HG03432 (cell line): Measurements from ENCODE around the gene SCAPER.

ENCODE experiments used
- ATAC-seq: cut with Tn5 transposase; IDR thresholded peaks from one replicate; pipeline ENCODE4 v1.9.1; 2021; ENCODE audit warnings: mild to moderate bottlenecking, moderate library complexity; ENCODE audit not compliant: unreplicated experiment

SCAPER gene

DNA sequence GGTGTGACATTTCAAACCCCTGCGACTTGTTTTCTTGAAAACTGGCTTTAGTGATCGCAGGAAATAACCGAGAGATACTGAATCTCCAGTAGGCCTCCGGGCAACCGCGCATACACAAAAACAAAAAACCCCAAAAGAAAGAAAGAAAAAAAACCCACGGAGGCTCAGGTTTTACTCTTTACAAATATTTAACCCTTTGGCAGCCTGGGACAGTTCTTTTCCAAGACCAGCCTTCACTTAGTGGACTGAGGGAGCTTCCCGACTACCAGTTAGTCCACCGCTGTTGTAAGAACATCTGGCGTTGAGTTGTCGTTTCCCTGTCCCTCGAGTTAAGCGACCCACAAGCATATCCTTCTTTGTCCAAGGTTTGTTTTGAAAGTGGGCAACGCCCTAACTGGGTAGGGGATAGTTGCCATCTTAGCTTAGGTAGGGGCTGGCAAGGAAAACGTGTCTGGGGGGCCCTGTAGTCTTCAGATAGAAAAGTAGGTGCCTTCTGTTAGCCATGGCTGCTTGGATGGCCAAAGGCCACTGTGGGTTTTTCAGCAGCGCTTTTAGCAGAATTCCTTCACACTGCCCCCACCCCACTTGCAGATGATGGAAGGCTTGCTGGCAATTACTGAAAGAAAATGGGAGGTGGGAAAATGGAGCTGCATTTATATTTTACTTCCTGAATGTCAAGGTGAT is 561.7 kb downstream of the SCAPER start:
- ATAC-seq: no peak

DNA sequence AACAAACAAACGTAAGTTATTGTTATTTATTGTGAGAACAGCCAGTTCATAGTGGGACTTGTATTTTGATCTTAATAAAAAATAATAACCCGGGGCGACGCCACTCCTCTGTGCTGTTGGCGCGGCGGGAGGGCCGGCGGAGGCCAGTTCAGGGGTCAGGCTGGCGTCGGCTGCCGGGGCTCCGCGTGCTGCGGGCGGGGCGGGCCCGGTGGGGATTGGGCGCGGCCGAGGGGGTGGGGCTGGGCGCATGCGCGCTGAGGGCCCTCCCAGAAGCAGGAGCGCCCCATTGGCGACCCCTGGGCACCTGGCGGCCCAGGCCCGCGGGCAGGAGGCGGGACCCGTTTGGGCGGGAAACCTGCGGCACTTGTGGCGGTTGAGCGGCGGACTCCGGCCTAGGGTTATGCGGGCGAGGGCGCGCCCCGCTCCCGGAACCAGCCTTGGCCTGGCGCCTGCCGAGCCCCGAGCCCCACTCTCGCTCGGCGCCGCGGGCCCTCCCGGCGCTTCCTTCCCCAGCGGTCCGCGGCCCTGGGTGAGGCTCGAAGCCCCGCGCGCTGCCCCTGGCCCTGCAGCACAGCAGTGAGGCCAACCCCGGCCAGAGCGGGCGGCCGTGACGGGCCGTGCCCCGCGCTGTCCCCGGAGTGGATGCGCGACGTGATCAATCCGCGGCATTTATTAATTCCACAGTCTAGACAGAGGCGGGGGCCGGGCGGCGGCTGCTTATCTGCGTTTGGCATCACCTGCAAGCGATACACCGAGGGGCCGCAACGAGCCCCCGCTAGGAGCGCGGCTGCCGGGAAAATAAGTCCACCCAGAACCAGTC is 562.5 kb downstream of the SCAPER start:
- ATAC-seq: no peak

DNA sequence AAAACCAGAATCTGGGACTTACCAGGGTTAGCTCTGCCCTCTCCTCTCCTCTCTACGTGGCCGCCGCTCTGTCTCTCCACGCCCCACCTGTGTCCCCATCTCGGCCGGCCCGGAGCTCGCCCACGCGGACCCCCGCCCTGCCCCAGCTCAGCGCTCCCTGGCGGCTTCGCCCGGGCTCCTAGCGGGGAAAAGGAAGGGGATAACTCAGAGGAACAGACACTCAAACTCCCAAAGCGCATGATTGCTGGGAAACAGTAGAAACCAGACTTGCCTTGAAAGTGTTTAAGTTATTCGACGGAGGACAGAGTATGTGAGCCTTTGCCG is 563.1 kb downstream of the SCAPER start:
- ATAC-seq: no peak

DNA sequence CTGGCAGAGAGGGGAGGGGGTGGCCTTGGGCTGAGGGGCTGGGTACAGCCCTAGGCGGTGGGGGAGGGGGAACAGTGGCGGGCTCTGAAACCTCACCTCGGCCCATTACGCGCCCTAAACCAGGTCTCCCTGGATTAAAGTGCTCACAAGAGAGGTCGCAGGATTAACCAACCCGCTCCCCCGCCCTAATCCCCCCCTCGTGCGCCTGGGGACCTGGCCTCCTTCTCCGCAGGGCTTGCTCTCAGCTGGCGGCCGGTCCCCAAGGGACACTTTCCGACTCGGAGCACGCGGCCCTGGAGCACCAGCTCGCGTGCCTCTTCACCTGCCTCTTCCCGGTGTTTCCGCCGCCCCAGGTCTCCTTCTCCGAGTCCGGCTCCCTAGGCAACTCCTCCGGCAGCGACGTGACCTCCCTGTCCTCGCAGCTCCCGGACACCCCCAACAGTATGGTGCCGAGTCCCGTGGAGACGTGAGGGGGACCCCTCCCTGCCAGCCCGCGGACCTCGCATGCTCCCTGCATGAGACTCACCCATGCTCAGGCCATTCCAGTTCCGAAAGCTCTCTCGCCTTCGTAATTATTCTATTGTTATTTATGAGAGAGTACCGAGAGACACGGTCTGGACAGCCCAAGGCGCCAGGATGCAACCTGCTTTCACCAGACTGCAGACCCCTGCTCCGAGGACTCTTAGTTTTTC is 563.6 kb downstream of the SCAPER start:
- no peak for ATAC-seq

DNA sequence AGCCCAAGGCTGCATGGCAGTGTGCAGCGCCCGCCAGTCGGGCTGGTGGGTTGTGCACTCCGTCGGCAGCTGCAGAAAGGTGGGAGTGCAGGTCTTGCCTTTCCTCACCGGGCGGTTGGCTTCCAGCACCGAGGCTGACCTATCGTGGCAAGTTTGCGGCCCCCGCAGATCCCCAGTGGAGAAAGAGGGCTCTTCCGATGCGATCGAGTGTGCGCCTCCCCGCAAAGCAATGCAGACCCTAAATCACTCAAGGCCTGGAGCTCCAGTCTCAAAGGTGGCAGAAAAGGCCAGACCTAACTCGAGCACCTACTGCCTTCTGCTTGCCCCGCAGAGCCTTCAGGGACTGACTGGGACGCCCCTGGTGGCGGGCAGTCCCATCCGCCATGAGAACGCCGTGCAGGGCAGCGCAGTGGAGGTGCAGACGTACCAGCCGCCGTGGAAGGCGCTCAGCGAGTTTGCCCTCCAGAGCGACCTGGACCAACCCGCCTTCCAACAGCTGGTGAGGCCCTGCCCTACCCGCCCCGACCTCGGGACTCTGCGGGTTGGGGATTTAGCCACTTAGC is 564.3 kb downstream of the SCAPER start:
- ATAC-seq: no peak

DNA sequence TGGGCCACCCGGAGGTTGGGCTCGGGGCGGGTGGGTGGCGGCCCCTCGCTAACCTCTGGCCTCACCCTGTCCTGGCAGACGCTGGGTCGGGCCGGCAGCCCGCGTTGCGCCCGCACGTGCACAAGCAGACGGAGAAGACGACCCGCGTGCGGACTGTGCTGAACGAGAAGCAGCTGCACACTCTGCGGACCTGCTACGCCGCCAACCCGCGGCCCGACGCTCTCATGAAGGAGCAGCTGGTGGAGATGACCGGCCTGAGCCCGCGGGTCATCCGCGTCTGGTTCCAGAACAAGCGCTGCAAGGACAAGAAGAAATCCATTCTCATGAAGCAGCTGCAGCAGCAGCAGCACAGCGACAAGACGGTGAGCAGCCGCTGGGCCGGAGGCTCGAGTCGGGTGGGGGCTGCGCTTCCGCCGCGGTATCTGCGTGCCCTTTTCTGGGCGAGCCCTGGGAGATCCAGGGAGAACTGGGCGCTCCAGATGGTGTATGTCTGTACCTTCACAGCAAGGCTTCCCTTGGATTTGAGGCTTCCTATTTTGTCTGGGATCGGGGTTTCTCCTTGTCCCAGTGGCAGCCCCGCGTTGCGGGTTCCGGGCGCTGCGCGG is 564.8 kb downstream of the SCAPER start:
- no peak for ATAC-seq

DNA sequence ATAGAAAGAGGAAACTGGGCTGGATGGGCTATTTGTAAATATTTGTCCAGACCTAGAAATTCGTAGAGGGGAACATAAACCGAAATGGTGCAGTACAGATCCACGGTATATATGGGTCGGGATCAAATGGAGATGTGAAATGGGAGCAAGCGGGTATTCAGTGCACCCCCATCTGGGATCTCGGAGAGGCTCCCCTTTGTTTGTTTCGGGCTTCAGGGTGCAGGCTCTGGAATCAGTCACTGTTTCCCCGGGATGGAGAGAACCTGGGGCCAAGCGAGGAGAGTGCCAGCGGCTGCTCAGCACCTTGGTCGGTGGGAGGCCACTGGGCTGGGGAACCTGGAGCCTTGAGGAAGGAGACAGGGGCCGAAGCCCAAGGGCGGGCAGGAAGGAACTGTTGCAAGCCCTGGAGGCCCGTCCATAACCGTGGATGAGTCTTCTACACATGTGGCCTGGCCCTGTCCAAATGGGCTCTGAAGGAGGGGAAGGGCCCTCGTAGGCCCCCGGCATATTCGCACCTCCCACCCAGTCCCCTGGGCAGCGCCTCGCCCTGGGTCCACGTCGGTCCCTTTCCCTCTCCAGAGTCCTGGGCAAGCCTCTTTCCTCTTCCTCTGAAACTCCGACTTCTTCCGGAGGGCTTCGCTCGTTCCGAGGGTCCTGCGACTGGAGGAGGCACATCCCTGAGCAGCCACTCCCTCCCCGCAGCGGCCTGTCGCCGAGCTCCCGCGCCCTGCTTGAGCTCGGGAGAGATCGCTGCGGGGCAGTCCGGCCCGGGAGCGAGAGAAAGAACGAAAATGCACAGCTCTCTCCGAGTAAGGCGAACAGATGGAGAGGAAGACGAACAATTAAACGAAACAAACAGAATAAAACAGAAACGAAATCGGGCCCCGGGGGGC is 565.6 kb downstream of the SCAPER start:
- no peak for ATAC-seq

DNA sequence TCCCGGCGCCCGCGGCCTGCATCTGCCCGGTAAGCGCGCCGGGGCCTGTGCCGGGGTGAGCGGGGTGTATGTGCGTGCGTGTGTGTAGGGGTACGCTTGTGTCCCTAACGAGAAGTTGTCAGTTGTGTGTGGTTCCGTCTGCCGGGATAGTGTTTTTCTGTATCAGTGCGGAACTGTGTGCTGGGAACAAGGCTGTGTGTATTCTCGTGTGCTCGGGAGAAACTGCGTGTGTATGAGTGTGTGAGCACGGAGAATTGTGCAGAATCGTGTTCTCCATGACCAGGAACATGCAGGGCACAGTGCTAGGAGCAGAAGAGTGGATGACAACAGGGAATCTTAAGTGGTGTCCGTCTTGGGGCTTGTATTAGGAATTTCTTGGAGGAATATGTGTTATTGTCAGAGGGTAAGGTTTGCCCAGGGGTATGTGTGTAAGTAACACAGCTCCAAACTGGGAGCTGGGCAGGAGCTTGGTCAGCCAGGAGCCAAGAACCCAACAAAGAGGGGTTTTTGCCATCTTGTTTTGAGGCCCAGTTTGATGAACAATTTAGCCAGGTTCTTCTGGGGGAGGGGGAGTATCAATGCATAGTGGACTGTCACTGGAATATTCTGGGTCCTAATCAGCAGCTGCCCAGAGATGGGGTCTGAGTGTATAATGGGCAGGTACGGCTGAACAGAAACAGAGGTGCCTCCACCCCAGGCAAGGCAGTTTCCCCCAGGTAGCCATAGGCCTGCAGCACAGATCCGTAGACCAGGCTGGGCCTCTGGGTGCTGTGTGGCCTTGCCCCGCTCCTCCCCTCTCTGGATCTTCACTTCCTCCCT is 566.4 kb downstream of the SCAPER start:
- ATAC-seq: no peak

DNA sequence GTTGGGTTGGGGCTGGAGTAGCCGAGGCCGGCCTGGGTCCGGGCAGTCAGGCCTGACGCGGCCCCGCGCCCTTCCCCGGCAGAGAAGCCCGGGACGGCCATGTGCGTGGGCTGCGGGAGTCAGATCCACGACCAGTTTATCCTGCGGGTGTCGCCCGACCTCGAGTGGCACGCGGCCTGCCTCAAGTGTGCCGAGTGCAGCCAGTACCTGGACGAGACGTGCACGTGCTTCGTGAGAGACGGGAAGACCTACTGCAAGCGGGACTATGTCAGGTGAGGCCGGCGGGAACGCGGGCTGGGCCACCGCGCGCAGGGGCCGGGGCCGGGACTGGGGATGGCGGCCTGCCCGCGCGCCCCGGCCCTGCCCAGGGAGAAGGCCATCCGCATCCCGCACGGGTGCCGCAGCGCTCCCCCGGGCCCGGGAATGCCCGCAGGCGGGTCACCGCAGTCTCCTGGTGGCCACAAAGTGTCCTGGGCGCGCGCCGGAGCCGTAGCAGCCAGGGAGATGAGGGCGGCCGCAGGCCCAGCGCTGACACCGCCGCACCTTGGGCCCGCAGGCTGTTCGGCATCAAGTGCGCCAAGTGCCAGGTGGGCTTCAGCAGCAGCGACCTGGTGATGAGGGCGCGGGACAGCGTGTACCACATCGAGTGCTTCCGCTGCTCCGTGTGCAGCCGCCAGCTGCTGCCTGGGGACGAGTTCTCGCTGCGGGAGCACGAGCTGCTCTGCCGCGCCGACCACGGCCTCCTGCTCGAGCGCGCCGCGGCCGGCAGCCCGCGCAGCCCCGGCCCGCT is 567.2 kb downstream of the SCAPER start:
- no peak for ATAC-seq

DNA sequence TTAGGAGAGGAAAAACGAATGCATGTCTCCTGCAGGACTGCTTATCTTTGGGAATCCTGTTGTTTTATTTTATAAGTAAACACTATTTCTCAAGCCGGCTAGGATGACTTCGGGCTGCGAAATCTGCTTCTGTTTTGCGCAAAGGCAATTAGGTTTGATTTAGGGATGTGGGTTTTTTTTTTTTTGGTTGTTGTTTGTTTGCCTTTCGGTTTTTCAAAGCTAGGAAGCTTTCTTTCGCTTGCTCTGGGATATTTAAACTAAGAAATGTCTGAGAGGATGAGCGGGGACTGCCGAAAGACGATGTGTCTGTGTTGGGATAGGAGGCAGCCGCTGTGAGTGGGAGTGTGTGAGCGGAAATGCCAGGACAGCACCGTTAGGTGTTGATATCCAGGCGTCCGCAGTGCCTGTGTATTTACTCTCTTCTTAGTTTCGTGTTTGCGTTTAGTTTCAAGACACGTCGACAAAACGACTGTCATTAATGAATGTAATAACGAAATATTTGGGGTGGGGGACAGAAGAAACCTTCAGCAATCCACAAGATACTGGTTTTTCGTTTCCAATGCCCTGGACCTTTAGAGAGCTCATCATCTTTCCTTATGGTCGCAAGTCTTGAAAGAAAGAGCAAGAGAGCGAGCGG is 568.0 kb downstream of the SCAPER start:
- no peak for ATAC-seq

DNA sequence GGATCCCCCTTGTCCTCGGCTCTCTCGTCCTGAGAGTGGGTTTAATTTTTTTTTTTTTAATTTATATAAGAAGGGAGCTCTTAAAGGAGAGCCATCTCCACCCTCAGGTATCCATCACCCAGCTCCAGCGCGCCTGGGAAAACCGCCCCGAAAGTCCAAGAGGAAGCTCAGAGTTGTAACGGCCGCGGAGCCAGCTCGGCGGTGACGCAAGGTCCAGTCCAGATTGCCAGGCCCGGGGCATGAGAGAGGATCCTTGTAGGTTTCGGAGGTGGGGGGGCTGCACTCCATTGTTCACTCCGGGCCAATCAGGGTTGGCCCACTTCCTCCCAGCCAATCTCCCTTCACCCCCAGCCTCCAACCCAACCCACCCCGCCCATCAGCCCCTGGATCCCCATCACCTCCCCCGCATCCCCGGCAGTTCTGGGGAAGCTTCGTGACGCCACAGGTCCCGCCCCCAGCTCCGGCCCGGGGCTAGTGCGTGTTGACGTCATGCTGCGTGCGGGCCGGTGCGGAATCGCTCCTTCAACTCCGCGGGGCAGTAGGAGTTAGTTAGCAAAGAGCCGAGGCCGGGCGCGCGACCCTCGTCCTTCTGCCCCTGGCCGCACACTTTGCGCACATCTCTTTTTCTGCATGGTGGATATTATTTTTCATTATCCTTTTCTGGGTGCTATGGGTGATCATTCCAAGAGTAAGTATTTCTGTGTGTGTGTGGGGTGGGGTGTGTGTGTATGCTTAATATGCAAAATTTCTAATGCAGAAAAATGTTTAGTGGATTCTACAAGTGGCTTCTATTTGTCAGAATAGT is 568.7 kb downstream of the SCAPER start, which contains the start of gene ISL2:
TSS of gene ISL2 (plus strand) at position 520 of the 805 bp plus-strand sequence. CDS start at position 631, 111 bp downstream.
- ATAC-seq: peak; percentile 52

DNA sequence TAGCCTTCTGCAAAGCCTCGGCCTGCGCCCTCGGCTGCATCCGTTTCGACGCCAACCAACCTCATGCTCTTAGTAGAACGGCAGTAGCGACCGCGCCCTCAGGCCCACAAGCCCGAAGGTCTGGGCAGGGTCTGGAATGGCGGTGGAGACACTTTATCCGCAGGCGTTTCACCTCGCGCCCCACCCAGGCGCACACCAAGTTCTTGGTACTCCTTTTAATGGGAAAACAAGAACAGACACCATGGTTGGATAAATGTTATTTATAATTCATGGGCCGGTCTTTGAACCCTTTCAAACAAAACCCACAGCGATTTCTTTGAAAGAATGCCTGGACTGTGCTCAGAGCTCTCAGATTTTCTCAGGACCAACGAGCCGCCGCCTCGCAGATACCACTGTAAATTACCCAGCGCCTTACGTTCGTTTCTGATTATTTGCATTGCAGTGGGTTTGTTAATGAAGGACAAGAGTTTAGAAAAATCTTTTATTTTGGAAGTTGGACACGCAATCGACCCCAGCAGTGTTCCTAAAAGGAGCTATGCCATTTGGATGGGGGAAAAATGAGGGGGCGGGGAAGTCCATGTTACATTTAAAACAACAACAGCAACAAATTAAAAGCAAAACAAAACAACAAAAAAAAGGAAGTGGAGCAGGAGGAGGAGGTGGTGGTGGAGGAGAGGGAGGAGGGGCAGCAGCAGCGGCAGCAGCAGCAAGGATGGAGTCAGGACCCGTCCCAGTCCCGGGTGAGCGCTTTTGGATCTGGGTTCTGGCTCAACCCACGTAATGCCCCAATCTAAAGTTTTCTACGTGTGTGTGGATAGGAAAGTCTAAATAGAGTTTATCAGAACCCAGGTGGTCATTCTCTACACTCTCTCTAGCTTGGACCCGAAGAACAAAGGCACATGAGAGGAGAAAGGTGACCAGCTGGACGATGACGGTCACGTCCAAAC is 569.6 kb downstream of the SCAPER start:
- no peak for ATAC-seq

DNA sequence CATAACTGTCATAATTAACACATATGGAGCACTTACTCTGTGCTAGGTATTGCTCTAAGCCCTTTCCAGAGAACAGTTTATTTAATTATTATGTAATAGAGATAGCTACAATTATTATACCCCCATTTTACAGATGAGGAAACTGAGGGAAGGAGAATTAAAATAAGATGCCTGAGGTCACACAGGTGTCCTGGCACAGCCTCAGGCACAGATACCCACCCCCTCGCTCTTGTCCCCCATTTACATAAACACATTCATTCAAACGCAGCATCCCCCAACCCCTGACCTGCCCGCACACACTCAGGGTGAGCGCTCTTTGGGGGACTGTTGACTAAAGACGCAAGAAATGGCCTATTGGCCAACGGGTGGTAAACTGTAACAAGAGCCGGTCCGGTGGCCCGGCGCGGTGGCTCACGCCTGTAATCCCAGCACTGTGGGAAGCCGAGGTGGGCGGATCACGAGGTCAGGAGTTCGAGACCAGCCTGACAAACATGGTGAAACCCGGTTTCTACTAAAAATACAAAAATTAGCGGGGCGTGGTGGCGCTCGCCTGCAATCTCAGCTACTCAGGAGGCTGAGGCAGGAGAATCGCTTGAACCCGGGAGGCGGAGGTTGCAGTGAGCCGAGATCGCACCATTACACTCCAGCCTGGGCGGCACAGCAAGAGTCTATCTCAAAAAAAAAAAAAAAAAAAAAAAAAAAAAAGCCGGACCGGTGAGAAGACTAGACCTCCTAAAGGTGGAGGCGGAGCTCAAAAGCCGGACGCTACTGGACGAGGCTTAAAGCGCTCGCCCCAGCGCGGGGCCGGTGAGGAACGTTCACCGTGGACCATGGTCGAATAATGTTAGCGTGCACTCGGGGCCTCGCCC is 570.5 kb downstream of the SCAPER start:
- ATAC-seq: no peak

DNA sequence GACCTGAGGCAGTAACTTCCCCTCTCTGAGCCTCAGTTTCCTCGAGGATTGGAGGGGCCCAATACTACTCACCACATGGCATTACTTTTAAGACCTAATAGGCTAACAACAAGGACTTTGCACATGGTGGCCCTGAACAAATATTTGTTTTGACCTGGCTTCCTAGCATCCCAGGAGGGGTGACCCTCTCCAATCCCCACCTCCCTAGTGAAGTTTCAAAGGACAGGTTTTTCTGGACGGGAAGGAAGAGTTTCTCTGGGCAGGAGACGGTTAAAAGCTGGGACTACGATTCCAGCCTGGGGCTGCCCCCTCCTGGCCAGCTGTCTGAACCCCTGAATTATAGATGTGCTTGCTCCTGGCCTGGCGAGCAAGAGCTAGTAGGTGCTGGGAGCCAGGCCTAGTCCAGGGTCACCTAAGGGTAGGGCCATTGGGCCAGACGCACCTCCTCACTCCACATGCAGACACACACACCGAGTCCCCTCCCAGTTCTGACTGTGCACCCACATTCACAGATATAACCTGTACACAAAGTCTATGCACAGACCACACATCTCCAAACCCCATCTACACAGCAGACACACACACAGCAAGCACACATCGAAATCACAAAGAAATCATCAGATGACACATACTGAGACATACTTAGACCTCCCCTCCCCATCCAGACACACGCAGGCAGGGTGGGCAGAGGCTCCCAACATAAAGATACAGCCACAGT is 571.3 kb downstream of the SCAPER start:
- no peak for ATAC-seq
